Ovary (tissue), 9 donors: ENCODE measurements around the gene CALY. TPM values are rescaled to one million over a fixed set of nuclear protein-coding genes. Genes with fewer than 3 reads are reported as not detected.

Experiments used
- DNase-seq, 5 donors: peaks; one replicate each; pipeline ENCODE4 v3.0.0-alpha.2; 2019 to 2020
- H3K27ac ChIP-seq, 2 donors: fragments of 200-600 bp; one replicate each; pipeline versions ENCODE4 v1.5.1 to v1.8.0; 2019 to 2022
- H3K27me3 ChIP-seq: fragments of 200-600 bp; one replicate; pipeline ENCODE4 v1.8.0; 2022
- H3K36me3 ChIP-seq: fragments of 200-600 bp; sonication (generic); one replicate; pipeline ENCODE4 v1.5.1; 2019
- H3K4me1 ChIP-seq: one replicate; pipeline ENCODE4 v1.8.1; 2013; ENCODE audit warnings: mild to moderate bottlenecking, moderate library complexity; ENCODE audit not compliant: insufficient read depth
- H3K4me3 ChIP-seq: fragments of 200-600 bp; sonication (generic); one replicate; pipeline ENCODE4 v1.5.1; 2017
- H3K9me3 ChIP-seq, 2 donors: fragments of 200-600 bp in 1 of 2; sonication (generic) in 1 of 2; one replicate each; pipeline versions ENCODE4 v1.5.1 to v1.8.1; 2013 to 2019; ENCODE audit warnings: mild to moderate bottlenecking in 1 of 2, moderate library complexity in 1 of 2
- EP300 ChIP-seq: sonication (generic); formaldehyde crosslinking; IDR thresholded peaks from one replicate; pipeline ENCODE4 v1.6.1; 2017; ENCODE audit warnings: antibody characterized with exemption
- POLR2A ChIP-seq: fragments of 450-650 bp; IDR thresholded peaks from one replicate; pipeline ENCODE4 v1.6.1; 2017; ENCODE audit warnings: antibody characterized with exemption, mild to moderate bottlenecking, moderate library complexity
- WGBS, 3 donors: extraction: QIAGEN DNeasy Blood & Tissue Kit in 1 of 3; methylation state at CpG; one replicate each; pipeline versions ENCODE4 v1.1.5 to v1.1.7; 2013 to 2017; 5-methylcytosine and 5-hydroxymethylcytosine counted together
- intact Hi-C, 4 donors: fragments of 100-400 bp; cut with DNase I; formaldehyde crosslinking; loops; one replicate each; pipeline versions ENCODE4 v1.11.0 to v1.15.1; 2022 to 2023
- polyA plus RNA-seq, 2 donors: library from polyadenylated mRNA; stranded (reverse); fragments of 200-250 nt in 1 of 2; fragments of 350-450 nt in 1 of 2; fragmentation: Illumina TruSeq in 1 of 2; extraction: RNeasy Lipid Tissue Mini Kit (QIAGEN cat#74804) in 1 of 2; gene quantifications; one replicate each; pipeline ENCODE4 v1.2.3, GENCODE V29; 2013 to 2014
- total RNA-seq, 7 donors: library from RNA; depleted of rRNA in 2 of 7; stranded (reverse); fragments of >200 nt in 2 of 7; fragmentation: NEBNext Ultra II Directional in 3 of 7; extraction: Animal tissue kit (Norgen Biotek cat#: 25700) in 3 of 7; gene quantifications; one replicate each; pipeline versions ENCODE4 v1.1.0 to v1.2.4, GENCODE V29; 2016 to 2023
- TF ChIP-seq, protein P1 (sequence below), 3 donors: fragments of 450-650 bp in 2 of 3; fragments of 200-600 bp in 1 of 3; IDR thresholded peaks; one replicate each; pipeline versions ENCODE4 v1.5.1 to v1.8.0; 2016 to 2022; ENCODE audit warnings: antibody characterized with exemption in 3 of 3, mild to moderate bottlenecking in 1 of 3
- donor health status: DM: no; HTN: no; CAD: no; lungs with moderate emphysema.
- donor health status: DM: no; HTN: no; CAD: no.
- donor health status: Bipolar disorder and iron deficiency.
- donor health status: DM: yes; HTN: yes; CAD: no.
- donor health status: DM: no; HTN: no; CAD: no.
- donor health status: DM: yes; HTN: yes; CAD: no.

Gene CALY
- total and polyA plus RNA-seq, 9 donors = 0.69 TPM; not detected in 8

DNA sequence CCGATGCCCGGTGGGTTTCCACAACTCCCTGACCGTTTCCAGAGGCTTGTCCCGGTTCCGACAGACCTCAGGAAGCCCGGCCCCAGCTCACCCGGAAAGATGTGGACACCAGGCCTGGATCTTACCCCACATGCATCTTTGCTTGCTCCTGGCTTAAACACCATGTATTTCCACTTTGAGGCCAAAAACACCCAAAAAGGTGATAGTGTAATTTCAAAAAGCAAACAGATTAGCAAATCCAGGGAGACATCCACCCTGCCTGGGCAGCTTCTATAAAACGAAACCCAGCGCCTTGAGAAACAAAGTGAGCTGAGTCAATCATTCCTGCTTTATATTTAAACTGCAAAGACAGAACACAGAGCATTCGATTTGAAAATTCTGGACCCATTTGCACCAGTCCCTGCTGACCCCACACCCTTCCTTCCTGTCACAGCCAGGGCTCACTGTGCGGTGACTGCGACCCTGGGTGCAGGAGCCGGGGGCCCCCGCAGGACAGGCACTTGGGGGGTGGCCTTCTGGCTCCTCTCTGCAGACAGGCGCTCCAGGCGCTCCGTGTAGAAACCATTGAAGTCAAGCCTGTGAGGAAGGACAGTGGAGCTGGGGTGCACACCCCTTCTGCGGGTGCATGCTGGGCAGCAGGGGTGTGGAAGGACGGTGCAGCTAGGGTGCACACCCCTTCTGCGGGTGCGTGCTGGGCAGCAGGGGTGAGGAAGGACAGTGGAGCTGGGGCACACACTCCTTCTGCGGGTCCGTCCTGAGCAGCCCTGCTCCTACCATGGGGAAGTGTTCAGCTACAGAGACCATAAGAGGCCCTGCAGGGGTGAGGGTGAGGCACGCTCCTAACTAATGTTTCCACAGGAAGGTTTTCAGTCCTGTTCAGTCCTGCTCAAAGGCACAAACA, 57.1 kb downstream of the CALY start:
- H3K4me3 ChIP-seq = no peak overlapping the region
- no peaks in the 10 kb centered on the region for H3K4me1 ChIP-seq
- DNase-seq = no peak
- H3K27me3 ChIP-seq = no peaks in the 10 kb centered on the region
- H3K36me3 ChIP-seq = no peaks in the 10 kb centered on the region
- WGBS, 3 donors = 83 to 88% (median 84%) methylated on average over 24 of the region's 24 CpGs
- no peak overlapping the region for H3K27ac ChIP-seq
- TF ChIP-seq EP300 (no peak), POLR2A (no peak)
- TF ChIP-seq, protein P1, sequence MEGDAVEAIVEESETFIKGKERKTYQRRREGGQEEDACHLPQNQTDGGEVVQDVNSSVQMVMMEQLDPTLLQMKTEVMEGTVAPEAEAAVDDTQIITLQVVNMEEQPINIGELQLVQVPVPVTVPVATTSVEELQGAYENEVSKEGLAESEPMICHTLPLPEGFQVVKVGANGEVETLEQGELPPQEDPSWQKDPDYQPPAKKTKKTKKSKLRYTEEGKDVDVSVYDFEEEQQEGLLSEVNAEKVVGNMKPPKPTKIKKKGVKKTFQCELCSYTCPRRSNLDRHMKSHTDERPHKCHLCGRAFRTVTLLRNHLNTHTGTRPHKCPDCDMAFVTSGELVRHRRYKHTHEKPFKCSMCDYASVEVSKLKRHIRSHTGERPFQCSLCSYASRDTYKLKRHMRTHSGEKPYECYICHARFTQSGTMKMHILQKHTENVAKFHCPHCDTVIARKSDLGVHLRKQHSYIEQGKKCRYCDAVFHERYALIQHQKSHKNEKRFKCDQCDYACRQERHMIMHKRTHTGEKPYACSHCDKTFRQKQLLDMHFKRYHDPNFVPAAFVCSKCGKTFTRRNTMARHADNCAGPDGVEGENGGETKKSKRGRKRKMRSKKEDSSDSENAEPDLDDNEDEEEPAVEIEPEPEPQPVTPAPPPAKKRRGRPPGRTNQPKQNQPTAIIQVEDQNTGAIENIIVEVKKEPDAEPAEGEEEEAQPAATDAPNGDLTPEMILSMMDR (IDR thresholded peaks at IDR 0.05) = no peak
- intact Hi-C loops = no loop called here
- H3K9me3 ChIP-seq = no peaks in the 10 kb centered on the region

DNA sequence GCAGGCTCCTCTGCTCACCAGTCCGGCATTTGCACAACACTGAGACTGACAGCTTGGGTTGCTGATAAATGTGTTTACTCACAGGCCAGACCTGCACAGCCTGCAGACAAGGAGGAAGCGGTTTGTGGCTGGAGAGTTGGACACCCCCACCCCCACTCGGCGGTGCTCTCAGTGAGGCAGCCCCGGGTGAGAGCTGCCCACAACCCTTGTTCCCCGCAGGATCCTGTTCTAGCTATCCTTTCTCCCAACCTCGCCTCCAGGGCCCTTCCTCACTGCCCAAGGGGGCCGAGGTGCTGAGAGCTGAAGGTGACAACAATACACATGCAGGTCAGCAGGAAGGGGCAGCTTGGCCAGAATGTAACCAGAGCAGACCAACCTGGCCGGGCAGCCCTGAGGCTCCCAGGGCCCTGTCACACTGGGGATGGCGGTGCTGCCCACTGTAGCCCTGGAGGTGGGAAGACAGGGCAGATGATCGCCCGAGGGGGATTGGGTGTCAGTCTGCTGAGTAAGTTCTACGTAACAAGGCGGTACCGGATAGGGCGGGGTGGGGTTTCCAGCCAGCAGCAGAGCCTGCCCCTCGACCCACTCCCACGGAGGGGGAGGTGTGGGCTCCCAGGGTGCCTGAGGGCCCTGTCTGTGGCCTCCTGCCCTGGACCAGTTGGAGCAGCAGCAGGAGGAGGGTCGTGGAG, 58.0 kb downstream of the CALY start:
- H3K27me3 ChIP-seq = no peaks in the 10 kb centered on the region

DNA sequence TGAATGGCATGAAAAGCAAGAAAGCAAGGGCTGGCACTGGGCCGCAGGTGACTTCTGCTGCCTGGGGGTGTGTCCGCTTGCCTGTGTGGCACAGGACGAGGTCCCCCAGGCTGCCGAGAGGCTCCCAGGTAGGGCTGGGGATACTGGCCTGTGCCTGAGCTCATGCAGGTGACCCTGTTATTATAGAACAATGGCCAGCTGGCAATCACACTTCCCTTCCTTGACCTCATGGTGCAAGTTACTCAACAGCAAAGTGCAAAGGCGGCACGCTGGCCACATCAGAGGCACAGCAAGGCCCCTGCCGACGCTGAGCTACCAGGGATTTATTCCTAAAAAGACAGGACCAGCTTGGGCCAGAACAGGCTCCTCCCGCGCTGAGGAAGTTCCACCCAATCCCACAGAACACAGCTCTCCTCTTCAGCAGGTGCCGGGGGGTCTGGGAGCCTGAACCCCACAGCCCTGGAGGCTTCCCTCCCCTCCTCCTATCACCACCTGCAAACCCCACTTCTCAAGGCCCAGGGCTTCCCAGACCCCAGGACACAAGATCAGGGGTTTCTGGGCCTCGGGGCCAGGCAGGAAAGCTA, 58.6 kb downstream of the CALY start:
- no peaks in the 10 kb centered on the region for H3K9me3 ChIP-seq
- no peaks in the 10 kb centered on the region for H3K4me1 ChIP-seq
- intact Hi-C loops = no loop called here
- 68 to 78% (median 77%) methylated on average over 11 to 12 of the region's 12 CpGs for WGBS, 3 donors
- H3K27me3 ChIP-seq = no peaks in the 10 kb centered on the region
- H3K36me3 ChIP-seq = no peaks in the 10 kb centered on the region
- DNase-seq = no peak
- TF ChIP-seq, protein P1 (IDR thresholded peaks at IDR 0.05) = no peak
- TF ChIP-seq POLR2A (no peak), EP300 (no peak)
- H3K27ac ChIP-seq = no peak overlapping the region
- no peak overlapping the region for H3K4me3 ChIP-seq

More for the DNA sequence above, 58.0 kb downstream of the CALY start:
- Histone ChIP-seq H3K27ac (no peak overlapping the region), H3K4me3 (no peak overlapping the region), H3K36me3 (no peaks in the 10 kb centered on the region), H3K9me3 (no peaks in the 10 kb centered on the region), H3K4me1 (no peaks in the 10 kb centered on the region)
- no peak for DNase-seq
- WGBS, 3 donors = 66 to 72% (median 67%) methylated on average over 18 to 19 of the region's 19 CpGs
- intact Hi-C loops = no loop called here
- no peak for TF ChIP-seq EP300
- TF ChIP-seq, protein P1 (IDR thresholded peaks at IDR 0.05) = no peak
- TF ChIP-seq POLR2A = no peak

DNA sequence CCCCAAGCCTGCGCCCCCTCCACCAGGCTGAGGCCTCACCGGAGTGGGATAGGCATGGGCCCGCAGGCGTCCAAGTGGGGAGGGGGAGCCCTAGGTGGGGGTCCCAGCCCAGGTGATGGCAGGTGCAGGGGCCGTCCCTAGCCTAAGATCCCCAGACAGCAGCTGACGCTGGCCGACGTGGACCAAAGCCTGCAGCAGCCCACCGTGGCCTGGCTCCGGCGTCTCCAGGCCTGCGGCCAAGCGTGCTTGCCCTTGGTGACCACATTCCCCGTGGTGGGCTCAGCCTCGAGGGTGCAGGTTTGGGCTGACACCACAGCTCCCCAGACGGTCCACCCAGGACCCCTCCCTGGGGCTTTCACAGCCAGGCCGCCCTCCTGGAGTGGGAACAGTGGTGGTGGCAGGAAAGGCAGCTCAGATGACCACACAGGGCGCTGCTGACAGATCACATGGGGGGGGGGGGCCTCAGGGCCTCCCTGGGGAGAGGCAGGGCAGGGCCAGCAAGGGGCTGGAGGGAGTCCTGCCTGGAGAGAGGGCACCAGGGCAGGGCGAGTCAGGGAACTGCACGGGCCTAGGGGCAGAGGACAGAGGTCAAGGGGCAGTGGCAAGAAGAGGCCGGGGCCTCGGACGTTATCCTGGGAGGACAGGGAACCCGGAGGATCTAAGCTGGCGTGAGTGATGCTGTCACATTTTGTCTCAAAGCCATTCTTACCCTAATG, 59.3 kb downstream of the CALY start:
- H3K36me3 ChIP-seq = no peaks in the 10 kb centered on the region
- no peaks in the 10 kb centered on the region for H3K27me3 ChIP-seq
- no peak overlapping the region for H3K4me3 ChIP-seq
- no peaks in the 10 kb centered on the region for H3K4me1 ChIP-seq
- H3K27ac ChIP-seq = no peak overlapping the region
- no peaks in the 10 kb centered on the region for H3K9me3 ChIP-seq
- WGBS, 3 donors = 55 to 60% (median 59%) methylated on average over 21 to 25 of the region's 25 CpGs
- TF ChIP-seq POLR2A (no peak), EP300 (no peak)
- TF ChIP-seq, protein P1 (IDR thresholded peaks at IDR 0.05) = no peak
- DNase-seq = no peak
- intact Hi-C loops = no loop called here
